CD4-positive, alpha-beta T cell (primary cell): Measurements from ENCODE around the gene BLM. TPM values are rescaled to one million over a fixed set of nuclear protein-coding genes. Genes with fewer than 3 reads are reported as not detected.

Source experiments
- ATAC-seq: fragments of 200-7000 bp; cut with Tn5 transposase; one replicate; pipeline ENCODE4 v1.10.0; 2022; ENCODE audit warnings: mild to moderate bottlenecking; ENCODE audit not compliant: poor library complexity
- CTCF ChIA-PET: fragments of 350-600 bp; sonication (Branson Sonifier 250); formaldehyde crosslinking; loops from one replicate; lab custom pipeline; 2021; ENCODE audit warnings: antibody characterized with exemption, inconsistent platforms; lab: Charles Lee
- POLR2A ChIA-PET: fragments of 350-600 bp; sonication (Branson Sonifier 250); formaldehyde crosslinking; loops from one replicate; lab custom pipeline; 2021; ENCODE audit warnings: antibody characterized with exemption, inconsistent platforms; lab: Charles Lee
- DNase-seq, 14 experiments: peaks; one replicate each; pipeline ENCODE4 v3.0.0-alpha.2; 2013 to 2020; ENCODE audit warnings: mixed read lengths in 2 of 14
- H3K27ac ChIP-seq, 2 donors: one replicate each; pipeline versions ENCODE4 v1.5.1 to v1.7.0; 2013; ENCODE audit warnings: low read length in 2 of 2, low read depth in 1 of 2, mild to moderate bottlenecking in 1 of 2
- H3K27me3 ChIP-seq, 2 experiments: 1 replicate in 1 of 2; 2 replicates in 1 of 2; pipeline versions ENCODE4 v1.6.1 to v1.7.0; 2013; ENCODE audit warnings: low read length in 2 of 2, control low read depth in 1 of 2, mild to moderate bottlenecking in 1 of 2, moderate library complexity in 1 of 2; ENCODE audit not compliant: insufficient read depth in 2 of 2, control insufficient read depth in 1 of 2
- H3K36me3 ChIP-seq: one replicate; pipeline ENCODE4 v1.6.1; 2013; ENCODE audit warnings: low read length, control low read depth; ENCODE audit not compliant: insufficient read depth
- H3K4me1 ChIP-seq: one replicate; pipeline ENCODE4 v1.6.1; 2013; ENCODE audit warnings: low read length, control low read depth; ENCODE audit not compliant: insufficient read depth
- H3K4me3 ChIP-seq: one replicate; pipeline ENCODE4 v1.5.1; 2013; ENCODE audit warnings: mild to moderate bottlenecking, low read length, moderate library complexity
- H3K9me3 ChIP-seq, 2 experiments: 1 replicate in 1 of 2; 2 replicates in 1 of 2; pipeline versions ENCODE4 v1.6.1 to v1.7.0; 2013; ENCODE audit warnings: low read length in 2 of 2, mild to moderate bottlenecking in 2 of 2, control low read depth in 1 of 2, moderate library complexity in 1 of 2; ENCODE audit not compliant: control insufficient read depth in 1 of 2, insufficient read depth in 1 of 2
- H3K27ac Mint-ChIP-seq: one replicate; pipeline ENCODE4 v1.8.0; 2020; ENCODE audit warnings: mixed read lengths
- H3K27me3 Mint-ChIP-seq: one replicate; pipeline ENCODE4 v1.8.0; 2021; ENCODE audit warnings: mixed read lengths
- H3K36me3 Mint-ChIP-seq: one replicate; pipeline ENCODE4 v1.8.0; 2021; ENCODE audit warnings: low read depth, mixed read lengths
- H3K4me1 Mint-ChIP-seq: one replicate; pipeline ENCODE4 v1.8.0; 2021; ENCODE audit warnings: low read depth, mixed read lengths
- H3K4me3 Mint-ChIP-seq: one replicate; pipeline ENCODE4 v1.8.0; 2020; ENCODE audit warnings: mild to moderate bottlenecking, mixed read lengths
- H3K9me3 Mint-ChIP-seq: one replicate; pipeline ENCODE4 v1.8.0; 2020; ENCODE audit warnings: mixed read lengths
- CTCF ChIP-seq: fragments of 200-600 bp; IDR thresholded peaks from one replicate; pipeline ENCODE4 v1.8.0; 2022; ENCODE audit warnings: antibody characterized with exemption, mild to moderate bottlenecking
- intact Hi-C, 2 experiments: fragments of 100-400 bp; cut with DNase I in 1 of 2; cut with micrococcal nuclease in 1 of 2; formaldehyde crosslinking; loops; one replicate each; pipeline versions ENCODE4 v1.15.1 to v1.9.0; 2023 to 2025; cut with DNase I, micrococcal nuclease
- total RNA-seq, 174 experiments: library from RNA in 2 of 174; stranded (reverse) in 2 of 174; gene quantifications; one replicate each; pipeline ENCODE4 v1.2.3 and lab custom pipeline; 2021 to 2026

The BLM gene
- total RNA-seq, 2 experiments from 2014 or later: 1.6 to 1.8 TPM

- CTCF ChIA-PET: no interaction called here
- Histone ChIP-seq H3K9me3 (no peaks in the 10 kb centered on the region), H3K36me3 (peaks cover 8% of the 10 kb centered on the region), H3K4me3 (no peak overlapping the region), H3K4me1 (no peaks in the 10 kb centered on the region), H3K27me3 (no peaks in the 10 kb centered on the region), H3K27ac (no peak overlapping the region)
- Mint-ChIP-seq H3K9me3 (no peaks in the 10 kb centered on the region), H3K36me3 (peaks cover 49% of the 10 kb centered on the region), H3K27ac (no peak overlapping the region), H3K4me1 (no peaks in the 10 kb centered on the region), H3K27me3 (no peaks in the 10 kb centered on the region), H3K4me3 (no peak overlapping the region)
- DNase-seq (no peak), ATAC-seq (no peak)
- no peak for TF ChIP-seq CTCF
- intact Hi-C loops: no loop called here
- POLR2A ChIA-PET: no interaction called here
Measured at GRCh38 chr15:90757461-90757860, 40.3 kb downstream of the BLM start.

GRCh38 chr15:90760661-90761232, 43.6 kb downstream of the BLM start:
- H3K27ac Mint-ChIP-seq: no peak overlapping the region
- H3K4me1 ChIP-seq: no peaks in the 10 kb centered on the region
- peaks cover 10% of the 10 kb centered on the region for H3K36me3 ChIP-seq
- intact Hi-C loops: no loop called here
- DNase-seq (no peak), ATAC-seq (no peak)
- H3K27me3 Mint-ChIP-seq: no peaks in the 10 kb centered on the region
- H3K36me3 Mint-ChIP-seq: peaks cover 46% of the 10 kb centered on the region
- H3K27me3 ChIP-seq: no peaks in the 10 kb centered on the region
- H3K27ac ChIP-seq: no peak overlapping the region
- H3K4me3 ChIP-seq: no peak overlapping the region
- H3K9me3 ChIP-seq: no peaks in the 10 kb centered on the region
- H3K9me3 Mint-ChIP-seq: no peaks in the 10 kb centered on the region
- no peaks in the 10 kb centered on the region for H3K4me1 Mint-ChIP-seq
- H3K4me3 Mint-ChIP-seq: no peak overlapping the region
- ChIA-PET POLR2A (no interaction called here), CTCF (no interaction called here)
- no peak for TF ChIP-seq CTCF

- H3K36me3 ChIP-seq: peaks cover 11% of the 10 kb centered on the region
- no peaks in the 10 kb centered on the region for H3K27me3 Mint-ChIP-seq
- no peaks in the 10 kb centered on the region for H3K9me3 Mint-ChIP-seq
- H3K27me3 ChIP-seq: no peaks in the 10 kb centered on the region
- CTCF ChIA-PET: no interaction called here
- POLR2A ChIA-PET: no interaction called here
- H3K36me3 Mint-ChIP-seq: peaks cover 46% of the 10 kb centered on the region
- no peak overlapping the region for H3K27ac Mint-ChIP-seq
- no peaks in the 10 kb centered on the region for H3K9me3 ChIP-seq
- DNase-seq: no peak
- intact Hi-C loops: no loop called here
- no peaks in the 10 kb centered on the region for H3K4me1 ChIP-seq
- no peak overlapping the region for H3K27ac ChIP-seq
- ATAC-seq: no peak
- no peak overlapping the region for H3K4me3 ChIP-seq
- TF ChIP-seq CTCF: no peak
- no peak overlapping the region for H3K4me3 Mint-ChIP-seq
- H3K4me1 Mint-ChIP-seq: no peaks in the 10 kb centered on the region
Measured at GRCh38 chr15:90761629-90762028, 44.5 kb downstream of the BLM start.
